Caco-2 (cell line): ENCODE measurements around the gene ZAR1. TPM values are rescaled to one million over a fixed set of nuclear protein-coding genes. Genes with fewer than 3 reads are reported as not detected.

ENCODE experiments used
- BruUV-seq: library from RNA; stranded (reverse); fragments of 400-500 nt; replicated peaks from 2 replicates; lab custom pipeline; 2021; lab: Mats Ljungman, UMichigan
- CTCF ChIA-PET: fragments of 300-600 bp; sonication (Branson Sonifier 250); formaldehyde crosslinking; loops from one replicate; lab custom pipeline; 2022; ENCODE audit warnings: antibody characterized with exemption; lab: Charles Lee
- POLR2A ChIA-PET: fragments of 300-600 bp; sonication (Branson Sonifier 250); formaldehyde crosslinking; loops from one replicate; lab custom pipeline; 2022; ENCODE audit warnings: antibody characterized with exemption; lab: Charles Lee
- DNase-seq, 2 experiments: peaks; one replicate each; pipeline versions ENCODE4 v3.0.0 to v3.0.0-alpha.2; 2020 to 2022
- H3K27me3 ChIP-seq: replicated peaks from 2 replicates; pipeline ENCODE4 v1.6.0; 2011; ENCODE audit warnings: low read length; ENCODE audit not compliant: control insufficient read depth, insufficient read depth
- H3K36me3 ChIP-seq: 2 replicates; pipeline ENCODE4 v1.5.1; 2011; ENCODE audit warnings: low read length; ENCODE audit not compliant: control insufficient read depth, insufficient read depth
- H3K4me1 ChIP-seq: fragments of 250-450 bp; sonication (Bioruptor Pico); 2 replicates; pipeline ENCODE4 v1.5.1; 2020; ENCODE audit warnings: mild to moderate bottlenecking
- H3K4me3 ChIP-seq: 2 replicates; pipeline ENCODE4 v1.5.1; 2011; ENCODE audit warnings: low read depth, mild to moderate bottlenecking, control low read depth, low read length
- H3K9me3 ChIP-seq: fragments of 250-450 bp; sonication (Bioruptor Pico); 2 replicates; pipeline ENCODE4 v1.5.1; 2020; ENCODE audit warnings: mild to moderate bottlenecking, moderate library complexity
- H3K27ac Mint-ChIP-seq: one replicate; pipeline ENCODE4 v1.8.0; 2022; ENCODE audit warnings: mixed read lengths; ENCODE audit not compliant: unreplicated experiment
- H3K27me3 Mint-ChIP-seq: one replicate; pipeline ENCODE4 v1.8.0; 2022; ENCODE audit warnings: mixed read lengths; ENCODE audit not compliant: insufficient read depth, unreplicated experiment
- H3K36me3 Mint-ChIP-seq: one replicate; pipeline ENCODE4 v1.8.0; 2022; ENCODE audit warnings: mild to moderate bottlenecking, mixed read lengths; ENCODE audit not compliant: insufficient read depth, unreplicated experiment
- H3K4me1 Mint-ChIP-seq: one replicate; pipeline ENCODE4 v1.8.0; 2022; ENCODE audit warnings: low read depth, mixed read lengths; ENCODE audit not compliant: unreplicated experiment
- H3K4me3 Mint-ChIP-seq: one replicate; pipeline ENCODE4 v1.8.0; 2022; ENCODE audit warnings: mild to moderate bottlenecking, moderate library complexity, mixed read lengths; ENCODE audit not compliant: unreplicated experiment
- H3K9me3 Mint-ChIP-seq: one replicate; pipeline ENCODE4 v1.8.0; 2022; ENCODE audit warnings: mixed read lengths; ENCODE audit not compliant: unreplicated experiment
- CTCF ChIP-seq, 2 experiments: fragments of 200-600 bp in 1 of 2; IDR thresholded peaks; 1 replicate in 1 of 2; 2 replicates in 1 of 2; pipeline versions ENCODE4 v1.5.1 to v1.8.0; 2011 to 2022; ENCODE audit warnings: antibody characterized with exemption in 1 of 2, control low read depth in 1 of 2, inconsistent platforms in 1 of 2, low read depth in 1 of 2, low read length in 1 of 2, mild to moderate bottlenecking in 1 of 2, moderate library complexity in 1 of 2; ENCODE audit not compliant: insufficient read depth in 1 of 2, severe bottlenecking in 1 of 2, unreplicated experiment in 1 of 2
- intact Hi-C: fragments of 100-400 bp; cut with micrococcal nuclease; formaldehyde crosslinking; loops from one replicate; pipeline ENCODE4 v1.10.0; 2022; ENCODE audit not compliant: unreplicated experiment
- total RNA-seq: library from RNA; stranded (reverse); gene quantifications from 2 replicates; pipeline ENCODE4 v1.2.3, GENCODE V29; 2022

The ZAR1 gene
- total RNA-seq, 1 experiment from 2014 or later: not detected

GRCh38 chr4:48470570-48470969 is 19.5 kb upstream of the ZAR1 start:
- intact Hi-C loops: no loop called here
- ChIA-PET POLR2A (no interaction called here), CTCF (no interaction called here)
- Mint-ChIP-seq H3K36me3 (no peaks in the 10 kb centered on the region), H3K27ac (peak overlapping the region; percentile 34), H3K4me1 (peaks cover 29% of the 10 kb centered on the region), H3K27me3 (no peaks in the 10 kb centered on the region), H3K4me3 (no peak overlapping the region), H3K9me3 (no peaks in the 10 kb centered on the region)
- H3K36me3 ChIP-seq: no peaks in the 10 kb centered on the region; the same call in 1 of the 2 replicates
- no peaks in the 10 kb centered on the region for H3K4me1 ChIP-seq
- no peaks in the 10 kb centered on the region for H3K9me3 ChIP-seq
- DNase-seq: no peak
- no peaks in the 10 kb centered on the region for H3K27me3 ChIP-seq
- no peak overlapping the region for H3K4me3 ChIP-seq
- no TSS peak for BruUV-seq
- no peak for TF ChIP-seq CTCF (IDR thresholded peaks at IDR 0.05; ENCODE audit: insufficient read depth in 1 of 2, low read depth in 1 of 2, low read length in 1 of 2, severe bottlenecking in 1 of 2, unreplicated experiment in 1 of 2)

GRCh38 chr4:48472794-48473193 is 17.3 kb upstream of the ZAR1 start:
- H3K36me3 Mint-ChIP-seq: no peaks in the 10 kb centered on the region
- intact Hi-C loops: no loop called here
- H3K9me3 ChIP-seq: no peaks in the 10 kb centered on the region
- H3K4me1 ChIP-seq: no peaks in the 10 kb centered on the region
- no peaks in the 10 kb centered on the region for H3K9me3 Mint-ChIP-seq
- H3K4me3 ChIP-seq: no peak overlapping the region
- no peaks in the 10 kb centered on the region; the same call in none of the 2 replicates for H3K36me3 ChIP-seq
- no peak for DNase-seq
- BruUV-seq: no TSS peak
- peaks cover 34% of the 10 kb centered on the region for H3K4me1 Mint-ChIP-seq
- ChIA-PET POLR2A (no interaction called here), CTCF (interaction anchor here (0.6 kb wide), 1 partner anchor 586 kb away, joined by 6 read pairs; no protein-coding TSS in a partner anchor)
- H3K4me3 Mint-ChIP-seq: no peak overlapping the region
- no peak overlapping the region for H3K27ac Mint-ChIP-seq
- H3K27me3 ChIP-seq: no peaks in the 10 kb centered on the region
- no peak for TF ChIP-seq CTCF (IDR thresholded peaks at IDR 0.05; ENCODE audit: insufficient read depth in 1 of 2, low read depth in 1 of 2, low read length in 1 of 2, severe bottlenecking in 1 of 2, unreplicated experiment in 1 of 2)
- no peaks in the 10 kb centered on the region for H3K27me3 Mint-ChIP-seq

GRCh38 chr4:48475770-48476169 is 14.3 kb upstream of the ZAR1 start:
- DNase-seq: no peak
- no peaks in the 10 kb centered on the region for H3K27me3 ChIP-seq
- no peaks in the 10 kb centered on the region; the same call in none of the 2 replicates for H3K36me3 ChIP-seq
- intact Hi-C loops: no loop called here
- BruUV-seq: no TSS peak
- TF ChIP-seq CTCF (IDR thresholded peaks at IDR 0.05; ENCODE audit: insufficient read depth in 1 of 2, low read depth in 1 of 2, low read length in 1 of 2, severe bottlenecking in 1 of 2, unreplicated experiment in 1 of 2): no peak
- H3K9me3 ChIP-seq: no peaks in the 10 kb centered on the region
- ChIA-PET CTCF (interaction anchor here (0.7 kb wide), 1 partner anchor 11 kb away, joined by 3 read pairs; no protein-coding TSS in a partner anchor), POLR2A (no interaction called here)
- Mint-ChIP-seq H3K4me1 (peaks cover 24% of the 10 kb centered on the region), H3K27ac (no peak overlapping the region), H3K4me3 (no peak overlapping the region), H3K36me3 (no peaks in the 10 kb centered on the region), H3K27me3 (no peaks in the 10 kb centered on the region), H3K9me3 (no peaks in the 10 kb centered on the region)
- no peaks in the 10 kb centered on the region for H3K4me1 ChIP-seq
- no peak overlapping the region for H3K4me3 ChIP-seq
